ENCODE data around the gene GPR3. TPM values are rescaled to one million over a fixed set of nuclear protein-coding genes. Genes with fewer than 3 reads are reported as not detected.

The GPR3 gene
- total RNA-seq, 1 donor = 0.36 TPM

GRCh38 chr1:27345272-27345671 lies 47.1 kb upstream of the GPR3 start:
- Histone ChIP-seq H3K9me3 (ENCODE audit: low read depth, low read length) (no peaks in the 10 kb centered on the region), H3K36me3 (ENCODE audit: insufficient read depth, low read length) (no peaks in the 10 kb centered on the region), H3K4me2 (ENCODE audit: insufficient read depth, low read length) (no peak overlapping the region), H3K27me3 (ENCODE audit: insufficient read depth, low read length) (no peaks in the 10 kb centered on the region), H4K20me1 (ENCODE audit: insufficient read depth, low read length) (no peaks in the 10 kb centered on the region), H3K79me2 (ENCODE audit: insufficient read depth, low read length) (no peaks in the 10 kb centered on the region), H2AFZ (ENCODE audit: low read length) (no peak overlapping the region), H3K4me3 (ENCODE audit: insufficient read depth, low read length) (no peak overlapping the region), H3K4me1 (ENCODE audit: insufficient read depth, low read length) (peaks cover 16% of the 10 kb centered on the region), H3K27ac (ENCODE audit: low read depth, low read length) (no peak overlapping the region)
- TF ChIP-seq, protein P1, sequence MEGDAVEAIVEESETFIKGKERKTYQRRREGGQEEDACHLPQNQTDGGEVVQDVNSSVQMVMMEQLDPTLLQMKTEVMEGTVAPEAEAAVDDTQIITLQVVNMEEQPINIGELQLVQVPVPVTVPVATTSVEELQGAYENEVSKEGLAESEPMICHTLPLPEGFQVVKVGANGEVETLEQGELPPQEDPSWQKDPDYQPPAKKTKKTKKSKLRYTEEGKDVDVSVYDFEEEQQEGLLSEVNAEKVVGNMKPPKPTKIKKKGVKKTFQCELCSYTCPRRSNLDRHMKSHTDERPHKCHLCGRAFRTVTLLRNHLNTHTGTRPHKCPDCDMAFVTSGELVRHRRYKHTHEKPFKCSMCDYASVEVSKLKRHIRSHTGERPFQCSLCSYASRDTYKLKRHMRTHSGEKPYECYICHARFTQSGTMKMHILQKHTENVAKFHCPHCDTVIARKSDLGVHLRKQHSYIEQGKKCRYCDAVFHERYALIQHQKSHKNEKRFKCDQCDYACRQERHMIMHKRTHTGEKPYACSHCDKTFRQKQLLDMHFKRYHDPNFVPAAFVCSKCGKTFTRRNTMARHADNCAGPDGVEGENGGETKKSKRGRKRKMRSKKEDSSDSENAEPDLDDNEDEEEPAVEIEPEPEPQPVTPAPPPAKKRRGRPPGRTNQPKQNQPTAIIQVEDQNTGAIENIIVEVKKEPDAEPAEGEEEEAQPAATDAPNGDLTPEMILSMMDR (IDR thresholded peaks at IDR 0.05; ENCODE audit: extremely low read depth, low read depth, low read length) = no peak
- no peak for DNase-seq (ENCODE audit: insufficient read length, low spot score, missing footprints)

GRCh38 chr1:27346357-27346756 lies 46.1 kb upstream of the GPR3 start:
- H3K36me3 ChIP-seq (ENCODE audit: insufficient read depth, low read length) = no peaks in the 10 kb centered on the region

GRCh38 chr1:27346991-27347624 lies 45.3 kb upstream of the GPR3 start:
- no peaks in the 10 kb centered on the region for H3K36me3 ChIP-seq (ENCODE audit: insufficient read depth, low read length)
- H3K4me1 ChIP-seq (ENCODE audit: insufficient read depth, low read length) = peaks cover 3% of the 10 kb centered on the region
- no peaks in the 10 kb centered on the region for H4K20me1 ChIP-seq (ENCODE audit: insufficient read depth, low read length)
- no peak overlapping the region for H2AFZ ChIP-seq (ENCODE audit: low read length)
- no peak overlapping the region for H3K27ac ChIP-seq (ENCODE audit: low read depth, low read length)
- no peak overlapping the region for H3K4me2 ChIP-seq (ENCODE audit: insufficient read depth, low read length)
- H3K9me3 ChIP-seq (ENCODE audit: low read depth, low read length) = no peaks in the 10 kb centered on the region
- no peak overlapping the region for H3K4me3 ChIP-seq (ENCODE audit: insufficient read depth, low read length)
- no peaks in the 10 kb centered on the region for H3K79me2 ChIP-seq (ENCODE audit: insufficient read depth, low read length)
- no peaks in the 10 kb centered on the region for H3K27me3 ChIP-seq (ENCODE audit: insufficient read depth, low read length)
- TF ChIP-seq, protein P1 (IDR thresholded peaks at IDR 0.05; ENCODE audit: extremely low read depth, low read depth, low read length) = no peak
- peak; percentile 73 for DNase-seq (ENCODE audit: insufficient read length, low spot score, missing footprints)

More at GRCh38 chr1:27346357-27346756, 46.1 kb upstream of the GPR3 start:
- Histone ChIP-seq H3K4me1 (ENCODE audit: insufficient read depth, low read length) (peaks cover 11% of the 10 kb centered on the region), H3K4me3 (ENCODE audit: insufficient read depth, low read length) (no peak overlapping the region), H3K9me3 (ENCODE audit: low read depth, low read length) (no peaks in the 10 kb centered on the region), H3K4me2 (ENCODE audit: insufficient read depth, low read length) (no peak overlapping the region), H3K27me3 (ENCODE audit: insufficient read depth, low read length) (no peaks in the 10 kb centered on the region), H2AFZ (ENCODE audit: low read length) (no peak overlapping the region), H3K79me2 (ENCODE audit: insufficient read depth, low read length) (no peaks in the 10 kb centered on the region), H3K27ac (ENCODE audit: low read depth, low read length) (no peak overlapping the region), H4K20me1 (ENCODE audit: insufficient read depth, low read length) (no peaks in the 10 kb centered on the region)
- TF ChIP-seq, protein P1 (IDR thresholded peaks at IDR 0.05; ENCODE audit: extremely low read depth, low read depth, low read length) = no peak
- DNase-seq (ENCODE audit: insufficient read length, low spot score, missing footprints) = no peak

GRCh38 chr1:27348861-27349783 lies 43.3 kb upstream of the GPR3 start:
- H4K20me1 ChIP-seq (ENCODE audit: insufficient read depth, low read length) = no peaks in the 10 kb centered on the region
- peak; percentile 93 for DNase-seq (ENCODE audit: insufficient read length, low spot score, missing footprints)
- TF ChIP-seq, protein P1 (IDR thresholded peaks at IDR 0.05; ENCODE audit: extremely low read depth, low read depth, low read length) = no peak

More at GRCh38 chr1:27348861-27349783, 43.3 kb upstream of the GPR3 start:
- no peaks in the 10 kb centered on the region for H3K27me3 ChIP-seq (ENCODE audit: insufficient read depth, low read length)
- no peak overlapping the region for H3K27ac ChIP-seq (ENCODE audit: low read depth, low read length)
- H3K4me1 ChIP-seq (ENCODE audit: insufficient read depth, low read length) = peaks cover 2% of the 10 kb centered on the region
- peak overlapping the region; percentile 22 for H2AFZ ChIP-seq (ENCODE audit: low read length)
- peak overlapping the region; percentile 67 for H3K4me2 ChIP-seq (ENCODE audit: insufficient read depth, low read length)
- H3K4me3 ChIP-seq (ENCODE audit: insufficient read depth, low read length) = peak overlapping the region; percentile 65
- no peaks in the 10 kb centered on the region for H3K36me3 ChIP-seq (ENCODE audit: insufficient read depth, low read length)
- no peaks in the 10 kb centered on the region for H3K9me3 ChIP-seq (ENCODE audit: low read depth, low read length)
- no peaks in the 10 kb centered on the region for H3K79me2 ChIP-seq (ENCODE audit: insufficient read depth, low read length)

All from osteoblast (primary cell).